ENCODE data around the gene TEX101.
"Not testable (repeated sequence)": the region's sequence is repeated elsewhere in the genome, so short reads cannot be mapped to it uniquely, and the experiment has no call there.

Gene TEX101, protein sequence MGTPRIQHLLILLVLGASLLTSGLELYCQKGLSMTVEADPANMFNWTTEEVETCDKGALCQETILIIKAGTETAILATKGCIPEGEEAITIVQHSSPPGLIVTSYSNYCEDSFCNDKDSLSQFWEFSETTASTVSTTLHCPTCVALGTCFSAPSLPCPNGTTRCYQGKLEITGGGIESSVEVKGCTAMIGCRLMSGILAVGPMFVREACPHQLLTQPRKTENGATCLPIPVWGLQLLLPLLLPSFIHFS

DNA sequence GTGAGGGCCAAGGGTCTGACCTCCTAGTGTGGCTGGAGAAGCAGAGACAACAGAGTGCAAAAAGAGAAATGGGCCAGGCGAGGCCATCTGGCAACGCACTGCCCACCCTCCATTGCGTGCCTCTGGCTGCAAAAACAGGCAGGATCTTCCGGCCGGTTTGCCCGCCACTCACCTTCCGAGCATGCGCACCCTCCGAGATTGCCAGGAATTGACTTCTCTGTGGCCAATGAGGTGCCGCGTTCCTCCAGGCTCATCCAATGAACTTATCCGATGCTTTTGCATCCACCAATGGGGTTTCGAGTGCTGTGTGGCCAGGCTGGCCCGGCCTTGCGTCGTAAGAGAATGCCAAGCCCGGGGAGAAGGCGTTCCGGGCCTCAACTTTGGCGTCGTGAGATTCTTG lies at the start of gene TEX101:
TSS of gene TEX101 (plus strand) at position 337 of the 400 bp plus-strand sequence. CDS start 1,030 bp downstream, outside the sequence.
- TF ChIP-seq ZNF211 (tag by site-specific recombination; IDR thresholded peaks at IDR 0.05; ENCODE audit: low read depth), result no peak
- TF ChIP-seq ZNF248 (tag by site-specific recombination; IDR thresholded peaks at IDR 0.05), result no peak

DNA sequence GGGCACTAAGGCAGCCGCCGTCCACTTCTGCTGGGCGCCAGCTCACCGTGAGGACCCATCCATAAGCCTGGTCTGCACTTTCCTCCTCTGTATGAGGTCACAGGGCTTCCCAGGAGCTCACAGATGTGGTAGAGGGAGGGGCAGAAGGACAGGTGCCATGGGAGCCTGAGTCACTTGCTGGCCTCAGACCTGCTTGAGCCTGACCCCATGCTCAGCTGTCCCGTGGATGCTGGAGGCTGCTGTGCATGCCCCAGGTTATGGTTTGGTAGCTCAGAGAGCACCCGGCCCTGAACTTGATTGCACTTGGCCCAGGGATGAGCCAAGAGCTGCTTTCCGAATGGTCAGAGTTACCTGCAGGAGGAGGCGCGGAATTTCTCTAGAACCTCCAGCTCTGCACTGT lies 49.0 kb upstream of the TEX101 start:
- H3K4me1 ChIP-seq (ENCODE audit: control insufficient read depth, insufficient read depth, low read length); H3K36me3 ChIP-seq (ENCODE audit: control insufficient read depth in 2 of 2, insufficient read depth in 1 of 2, low read length in 2 of 2); H3K27ac ChIP-seq (ENCODE audit: extremely low read depth, low read depth, low read length); H3K4me3 ChIP-seq (ENCODE audit: low read depth, low read length); H3K9me3 ChIP-seq (ENCODE audit: control insufficient read depth, insufficient read depth, low read depth, low read length): not testable (repeated sequence)
- ChIA-PET CTCF (interaction anchor here (0.7 kb wide), 1 partner anchor 61 kb away, joined by 5 read pairs; no protein-coding TSS in a partner anchor), POLR2A (interaction anchor here (0.7 kb wide), 1 partner anchor 36 kb away, joined by 3 read pairs; no protein-coding TSS in a partner anchor)

More for the DNA sequence above, at the start of gene TEX101:
- no peaks in the 10 kb centered on the region for H3K9me3 ChIP-seq (ENCODE audit: control insufficient read depth, insufficient read depth, low read depth, low read length)
- H3K27ac ChIP-seq (ENCODE audit: extremely low read depth, low read depth, low read length), result no peak within 1 kb of the TSS
- ChIA-PET CTCF (interaction anchor here (3.4 kb wide), 1 partner anchor 11 kb away, joined by 22 read pairs; no protein-coding TSS in a partner anchor), POLR2A (no interaction called here)
- no peak within 1 kb of the TSS for H3K4me3 ChIP-seq (ENCODE audit: low read depth, low read length)
- no peaks in the 10 kb centered on the region for H3K4me1 ChIP-seq (ENCODE audit: control insufficient read depth, insufficient read depth, low read length)
- H3K36me3 ChIP-seq (ENCODE audit: control insufficient read depth in 2 of 2, insufficient read depth in 1 of 2, low read length in 2 of 2), result no peaks in the 10 kb centered on the region; a peak in 1 of 3 replicates

DNA sequence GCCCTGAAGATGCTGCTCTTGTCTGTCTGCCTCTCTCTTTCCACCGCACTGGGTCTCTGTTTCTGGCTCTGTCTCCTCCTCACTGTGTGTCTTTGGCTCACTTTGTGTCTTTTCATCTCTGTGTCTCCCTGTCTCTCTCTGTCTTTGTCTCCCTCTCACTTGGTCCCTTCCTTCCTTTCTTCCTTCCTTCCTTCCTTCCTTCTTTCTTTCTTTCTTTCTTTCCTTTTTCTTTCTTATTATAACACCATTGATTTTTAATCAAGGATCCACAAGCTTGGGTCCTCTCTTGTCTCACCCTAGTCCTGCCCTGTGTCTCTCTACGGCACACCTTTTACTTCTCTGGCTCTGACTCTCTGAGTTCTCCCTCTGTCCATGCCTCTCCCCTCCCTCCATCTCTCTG lies 46.9 kb upstream of the TEX101 start:
- CTCF ChIA-PET, result interaction anchor here (0.7 kb wide), 2 partner anchors 40 to 282 kb away, joined by 3 read pairs; no protein-coding TSS in a partner anchor
- Histone ChIP-seq H3K27ac (ENCODE audit: extremely low read depth, low read depth, low read length) (no peak overlapping the region), H3K36me3 (ENCODE audit: control insufficient read depth in 2 of 2, insufficient read depth in 1 of 2, low read length in 2 of 2) (no peaks in the 10 kb centered on the region), H3K9me3 (ENCODE audit: control insufficient read depth, insufficient read depth, low read depth, low read length) (no peaks in the 10 kb centered on the region), H3K4me1 (ENCODE audit: control insufficient read depth, insufficient read depth, low read length) (peaks cover 9% of the 10 kb centered on the region), H3K4me3 (ENCODE audit: low read depth, low read length) (no peak overlapping the region)
- TF ChIP-seq ZNF843 (tag by site-specific recombination; IDR thresholded peaks at IDR 0.05), result no peak
- TF ChIP-seq, protein P1, sequence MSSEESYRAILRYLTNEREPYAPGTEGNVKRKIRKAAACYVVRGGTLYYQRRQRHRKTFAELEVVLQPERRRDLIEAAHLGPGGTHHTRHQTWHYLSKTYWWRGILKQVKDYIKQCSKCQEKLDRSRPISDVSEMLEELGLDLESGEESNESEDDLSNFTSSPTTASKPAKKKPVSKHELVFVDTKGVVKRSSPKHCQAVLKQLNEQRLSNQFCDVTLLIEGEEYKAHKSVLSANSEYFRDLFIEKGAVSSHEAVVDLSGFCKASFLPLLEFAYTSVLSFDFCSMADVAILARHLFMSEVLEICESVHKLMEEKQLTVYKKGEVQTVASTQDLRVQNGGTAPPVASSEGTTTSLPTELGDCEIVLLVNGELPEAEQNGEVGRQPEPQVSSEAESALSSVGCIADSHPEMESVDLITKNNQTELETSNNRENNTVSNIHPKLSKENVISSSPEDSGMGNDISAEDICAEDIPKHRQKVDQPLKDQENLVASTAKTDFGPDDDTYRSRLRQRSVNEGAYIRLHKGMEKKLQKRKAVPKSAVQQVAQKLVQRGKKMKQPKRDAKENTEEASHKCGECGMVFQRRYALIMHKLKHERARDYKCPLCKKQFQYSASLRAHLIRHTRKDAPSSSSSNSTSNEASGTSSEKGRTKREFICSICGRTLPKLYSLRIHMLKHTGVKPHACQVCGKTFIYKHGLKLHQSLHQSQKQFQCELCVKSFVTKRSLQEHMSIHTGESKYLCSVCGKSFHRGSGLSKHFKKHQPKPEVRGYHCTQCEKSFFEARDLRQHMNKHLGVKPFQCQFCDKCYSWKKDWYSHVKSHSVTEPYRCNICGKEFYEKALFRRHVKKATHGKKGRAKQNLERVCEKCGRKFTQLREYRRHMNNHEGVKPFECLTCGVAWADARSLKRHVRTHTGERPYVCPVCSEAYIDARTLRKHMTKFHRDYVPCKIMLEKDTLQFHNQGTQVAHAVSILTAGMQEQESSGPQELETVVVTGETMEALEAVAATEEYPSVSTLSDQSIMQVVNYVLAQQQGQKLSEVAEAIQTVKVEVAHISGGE (tag by site-specific recombination; conservative IDR thresholded peaks at IDR 0.05; ENCODE audit: low read depth), result no peak
- TF ChIP-seq OSR2 (tag by site-specific recombination; IDR thresholded peaks at IDR 0.05), result no peak
- peak; percentile 91 for TF ChIP-seq ZNF366 (tag by site-specific recombination; conservative IDR thresholded peaks at IDR 0.05)
- 0 out of 2 replicates have a peak, but pooled peaks have one; percentile 23 for TF ChIP-seq ZNF544 (tag by site-specific recombination; IDR thresholded peaks at IDR 0.05)
- TF ChIP-seq PRDM1 (tag by site-specific recombination; IDR thresholded peaks at IDR 0.05), result peak; percentile 22; the same call in 1 of the 2 replicates
- POLR2A ChIA-PET, result no interaction called here

DNA sequence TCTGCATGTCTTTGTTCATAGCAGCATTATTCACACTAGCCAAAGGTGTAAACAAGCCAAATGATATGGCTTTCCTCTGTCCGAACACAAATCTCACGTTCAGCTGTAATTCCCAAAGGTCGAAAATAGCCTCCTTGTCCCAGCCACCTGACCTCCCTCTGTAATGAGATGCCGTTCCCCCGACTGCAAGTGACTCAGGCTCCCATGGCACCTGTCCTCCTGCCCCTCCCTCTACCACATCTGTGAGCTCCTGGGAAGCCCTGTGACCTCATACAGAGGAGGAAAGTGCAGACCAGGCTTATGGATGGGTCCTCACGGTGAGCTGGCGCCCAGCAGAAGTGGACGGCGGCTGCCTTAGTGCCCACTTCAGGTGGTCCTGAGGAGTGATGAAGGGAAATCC lies 45.8 kb upstream of the TEX101 start:
- H3K4me3 ChIP-seq (ENCODE audit: low read depth, low read length); H3K4me1 ChIP-seq (ENCODE audit: control insufficient read depth, insufficient read depth, low read length); POLR2A ChIA-PET; H3K9me3 ChIP-seq (ENCODE audit: control insufficient read depth, insufficient read depth, low read depth, low read length); H3K27ac ChIP-seq (ENCODE audit: extremely low read depth, low read depth, low read length); H3K36me3 ChIP-seq (ENCODE audit: control insufficient read depth in 2 of 2, insufficient read depth in 1 of 2, low read length in 2 of 2): not testable (repeated sequence)
- CTCF ChIA-PET, result interaction anchor here (1.0 kb wide), 1 partner anchor 36 kb away, joined by 3 read pairs; no protein-coding TSS in a partner anchor
- TF ChIP-seq ZNF600 (tag by site-specific recombination; IDR thresholded peaks at IDR 0.05) (peak; percentile 78), ZNF366 (tag by site-specific recombination; conservative IDR thresholded peaks at IDR 0.05) (peak; percentile 41), WT1 (tag by site-specific recombination; IDR thresholded peaks at IDR 0.05) (peak; percentile 33; the same call in 1 of the 2 replicates), GLIS1 (tag by site-specific recombination; IDR thresholded peaks at IDR 0.05) (peak; percentile 59; the same call in 1 of the 2 replicates)
- TF ChIP-seq, protein P2, sequence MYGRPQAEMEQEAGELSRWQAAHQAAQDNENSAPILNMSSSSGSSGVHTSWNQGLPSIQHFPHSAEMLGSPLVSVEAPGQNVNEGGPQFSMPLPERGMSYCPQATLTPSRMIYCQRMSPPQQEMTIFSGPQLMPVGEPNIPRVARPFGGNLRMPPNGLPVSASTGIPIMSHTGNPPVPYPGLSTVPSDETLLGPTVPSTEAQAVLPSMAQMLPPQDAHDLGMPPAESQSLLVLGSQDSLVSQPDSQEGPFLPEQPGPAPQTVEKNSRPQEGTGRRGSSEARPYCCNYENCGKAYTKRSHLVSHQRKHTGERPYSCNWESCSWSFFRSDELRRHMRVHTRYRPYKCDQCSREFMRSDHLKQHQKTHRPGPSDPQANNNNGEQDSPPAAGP (tag by site-specific recombination; IDR thresholded peaks at IDR 0.05), result peak; percentile 45; the same call in 1 of the 2 replicates
- TF ChIP-seq, protein P3, sequence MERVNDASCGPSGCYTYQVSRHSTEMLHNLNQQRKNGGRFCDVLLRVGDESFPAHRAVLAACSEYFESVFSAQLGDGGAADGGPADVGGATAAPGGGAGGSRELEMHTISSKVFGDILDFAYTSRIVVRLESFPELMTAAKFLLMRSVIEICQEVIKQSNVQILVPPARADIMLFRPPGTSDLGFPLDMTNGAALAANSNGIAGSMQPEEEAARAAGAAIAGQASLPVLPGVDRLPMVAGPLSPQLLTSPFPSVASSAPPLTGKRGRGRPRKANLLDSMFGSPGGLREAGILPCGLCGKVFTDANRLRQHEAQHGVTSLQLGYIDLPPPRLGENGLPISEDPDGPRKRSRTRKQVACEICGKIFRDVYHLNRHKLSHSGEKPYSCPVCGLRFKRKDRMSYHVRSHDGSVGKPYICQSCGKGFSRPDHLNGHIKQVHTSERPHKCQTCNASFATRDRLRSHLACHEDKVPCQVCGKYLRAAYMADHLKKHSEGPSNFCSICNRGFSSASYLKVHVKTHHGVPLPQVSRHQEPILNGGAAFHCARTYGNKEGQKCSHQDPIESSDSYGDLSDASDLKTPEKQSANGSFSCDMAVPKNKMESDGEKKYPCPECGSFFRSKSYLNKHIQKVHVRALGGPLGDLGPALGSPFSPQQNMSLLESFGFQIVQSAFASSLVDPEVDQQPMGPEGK (tag by site-specific recombination; IDR thresholded peaks at IDR 0.05), result peak; percentile 20; the same call in 1 of the 2 replicates
- TF ChIP-seq, protein P4, sequence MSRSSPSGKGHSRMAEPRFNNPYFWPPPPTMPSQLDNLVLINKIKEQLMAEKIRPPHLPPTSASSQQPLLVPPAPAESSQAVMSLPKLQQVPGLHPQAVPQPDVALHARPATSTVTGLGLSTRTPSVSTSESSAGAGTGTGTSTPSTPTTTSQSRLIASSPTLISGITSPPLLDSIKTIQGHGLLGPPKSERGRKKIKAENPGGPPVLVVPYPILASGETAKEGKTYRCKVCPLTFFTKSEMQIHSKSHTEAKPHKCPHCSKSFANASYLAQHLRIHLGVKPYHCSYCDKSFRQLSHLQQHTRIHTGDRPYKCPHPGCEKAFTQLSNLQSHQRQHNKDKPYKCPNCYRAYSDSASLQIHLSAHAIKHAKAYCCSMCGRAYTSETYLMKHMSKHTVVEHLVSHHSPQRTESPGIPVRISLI (tag by site-specific recombination; IDR thresholded peaks at IDR 0.05), result 0 out of 2 replicates have a peak, but pooled peaks have one; percentile 4

Measured in HEK293 (cell line).